ENCODE measurements around the gene TRMT1. TPM values are rescaled to one million over a fixed set of nuclear protein-coding genes. Genes with fewer than 3 reads are reported as not detected.
A peak's percentile ranks its signal among the peaks of the same experiment; 100 is the strongest.

Gene TRMT1
- total RNA-seq, 1 experiment from 2014 or later = 172 TPM

DNA sequence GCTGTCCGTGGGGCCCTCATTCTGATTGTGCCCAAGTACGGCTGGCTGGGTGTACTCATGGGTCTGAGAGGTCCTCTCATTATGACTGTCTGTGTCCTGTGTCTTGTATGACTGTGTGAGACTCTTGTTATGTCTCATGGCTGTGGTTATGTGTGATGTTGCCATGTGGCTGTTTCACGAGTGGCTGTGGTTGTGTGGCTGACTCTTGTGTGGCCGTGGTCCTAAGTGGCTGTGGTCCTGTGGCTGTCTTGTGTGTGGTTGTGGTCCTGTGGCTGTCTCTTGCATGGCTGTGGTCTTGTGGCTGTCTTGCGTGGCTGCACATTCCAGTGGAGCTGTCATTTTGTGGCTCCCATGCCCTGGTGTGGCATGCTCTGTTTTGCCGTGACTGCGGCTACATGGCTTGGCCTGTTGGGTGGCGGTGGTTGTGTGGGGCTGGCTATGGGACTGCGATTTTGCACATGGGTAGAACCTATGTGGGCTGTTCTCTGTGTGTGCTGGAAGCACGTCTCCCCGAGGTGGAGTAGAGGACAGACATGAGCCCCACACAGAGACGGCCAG, 16.4 kb downstream of the TRMT1 start:
- Histone ChIP-seq H3K27me3 (no peaks in the 10 kb centered on the region), H3K36me3 (peaks cover 66% of the 10 kb centered on the region), H3K9me3 (no peaks in the 10 kb centered on the region), H3K4me3 (no peak overlapping the region)
- no peak for DNase-seq

DNA sequence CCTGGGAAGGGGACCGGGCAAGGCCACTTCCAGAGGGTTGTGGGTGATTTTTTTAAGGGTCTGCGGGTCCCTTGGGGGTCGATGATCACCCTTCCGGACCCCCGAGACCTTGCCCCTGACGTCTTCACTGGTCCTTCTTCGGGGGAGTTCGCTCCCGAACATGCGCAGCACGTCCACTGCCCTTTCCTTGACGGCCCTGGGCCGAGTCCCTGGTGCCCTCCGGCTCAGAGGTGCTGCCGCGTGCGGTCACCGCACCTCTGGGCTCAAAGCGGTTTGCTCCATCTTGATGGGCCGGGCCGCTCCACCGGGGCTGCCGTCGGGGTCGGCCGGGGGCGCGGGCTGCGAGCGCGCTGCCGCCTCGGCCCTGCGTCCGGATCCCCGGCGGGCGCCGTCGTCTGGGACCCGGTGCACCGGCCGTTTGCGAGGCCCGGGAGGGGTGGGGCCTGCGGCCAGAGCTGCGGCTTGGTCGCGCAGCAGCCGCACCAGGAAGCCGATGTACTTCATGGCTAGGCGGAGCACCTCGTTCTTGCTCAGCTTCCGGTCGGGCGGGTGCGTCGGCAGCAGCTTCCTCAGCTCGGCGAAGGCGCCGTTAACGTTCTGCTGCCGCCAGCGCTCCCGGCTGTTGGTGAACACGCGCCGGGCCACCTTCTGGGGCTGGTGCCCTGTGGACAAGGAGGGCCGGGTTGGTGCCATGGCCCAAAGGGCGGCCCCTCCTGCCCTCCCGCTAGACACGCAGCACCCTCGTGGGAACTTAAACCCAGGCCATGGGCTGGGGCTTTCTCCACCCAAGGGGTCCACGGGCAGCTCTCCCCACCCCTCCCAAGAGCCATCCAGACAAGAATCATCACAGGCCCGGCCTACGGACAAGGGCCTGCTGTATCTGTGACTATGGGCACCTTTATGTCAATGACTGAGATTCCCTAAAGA, 17.2 kb downstream of the TRMT1 start:
- Histone ChIP-seq H3K9me3 (no peaks in the 10 kb centered on the region), H3K27me3 (no peaks in the 10 kb centered on the region), H3K36me3 (peaks cover 66% of the 10 kb centered on the region), H3K4me3 (no peak overlapping the region)
- DNase-seq = no peak

DNA sequence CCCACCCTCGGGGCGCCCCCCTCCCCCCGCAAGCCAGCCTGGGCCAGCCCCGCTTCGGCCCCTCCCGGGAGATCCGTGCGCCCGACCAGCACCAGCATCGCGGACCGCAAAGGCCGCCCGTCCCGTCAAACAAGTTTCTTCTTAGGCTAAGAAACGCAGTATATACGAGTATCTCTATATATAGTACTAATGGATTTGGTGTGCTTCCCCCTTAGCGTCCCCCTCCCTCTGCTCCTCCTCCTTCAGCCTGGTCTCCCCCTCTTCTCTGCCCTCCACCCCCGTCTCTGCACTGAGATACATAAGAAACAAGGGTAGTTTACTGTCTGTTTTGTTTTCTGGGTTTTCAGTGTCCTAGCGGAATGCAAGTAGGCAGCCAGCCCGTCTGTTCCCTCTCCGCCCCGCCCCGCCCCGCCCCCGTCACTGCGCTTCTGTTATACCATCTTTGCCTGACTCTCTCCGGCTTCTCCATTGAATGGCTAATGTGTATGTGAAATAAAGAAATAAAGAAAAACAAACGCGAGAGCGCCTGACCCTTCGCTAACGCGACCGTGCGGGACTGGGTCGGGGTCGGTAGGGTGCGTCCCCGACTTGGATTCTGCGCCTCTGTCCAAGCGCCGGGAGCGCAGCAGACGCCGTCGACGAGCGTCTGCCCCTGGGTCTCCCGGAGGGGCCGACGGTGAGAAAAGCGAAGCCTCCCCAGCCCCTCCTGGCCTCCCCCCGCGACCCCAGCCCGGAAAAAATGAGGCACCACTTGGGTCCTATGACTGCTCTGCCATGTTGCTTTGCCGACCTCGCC, 18.1 kb downstream of the TRMT1 start:
- no peak for DNase-seq
- H3K27me3 ChIP-seq = no peaks in the 10 kb centered on the region
- H3K4me3 ChIP-seq = no peak overlapping the region

DNA sequence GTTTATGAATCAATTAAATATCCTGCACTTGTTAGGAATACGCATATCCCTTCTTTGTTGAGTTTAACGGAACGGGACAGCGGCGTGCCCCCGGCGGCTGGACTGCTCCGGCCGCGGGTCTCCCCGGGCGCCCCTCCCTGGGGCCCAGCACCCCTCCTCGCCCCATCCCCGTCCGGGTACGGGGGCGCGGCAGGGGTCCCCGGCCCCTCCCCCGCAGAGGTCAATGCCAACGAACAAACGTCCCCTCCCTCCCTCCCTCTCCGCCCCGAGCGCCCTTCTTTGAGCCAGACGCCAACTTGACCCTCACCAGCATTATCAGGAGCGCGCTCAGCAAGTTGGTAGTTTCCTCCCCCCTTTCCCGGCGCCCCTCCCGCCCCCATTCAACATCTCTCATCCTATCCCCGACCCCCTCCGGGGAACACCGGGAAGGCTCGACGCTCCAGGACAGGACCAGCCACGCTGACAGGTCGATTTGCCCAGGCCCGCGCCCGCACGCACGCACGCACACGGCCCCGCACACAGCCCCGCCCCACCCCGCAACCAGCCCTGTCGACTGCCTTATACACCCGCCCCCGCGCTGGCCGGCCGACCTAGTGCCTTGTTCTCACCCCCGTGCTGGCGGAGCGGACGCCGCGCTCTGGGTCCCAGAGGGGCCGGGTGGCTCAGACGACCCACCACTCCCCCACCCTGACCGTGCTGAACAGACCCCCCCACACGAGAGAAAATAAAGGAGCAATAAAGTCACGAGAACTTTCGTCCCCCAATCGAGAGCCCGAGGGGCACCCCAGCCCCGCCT, 18.9 kb downstream of the TRMT1 start:
- no peaks in the 10 kb centered on the region for H3K27me3 ChIP-seq
- peaks cover 72% of the 10 kb centered on the region for H3K36me3 ChIP-seq
- H3K9me3 ChIP-seq = no peaks in the 10 kb centered on the region
- H3K4me3 ChIP-seq = no peak overlapping the region
- DNase-seq = no peak

More for the DNA sequence above, 18.1 kb downstream of the TRMT1 start:
- no peaks in the 10 kb centered on the region for H3K9me3 ChIP-seq
- H3K36me3 ChIP-seq = peaks cover 69% of the 10 kb centered on the region

DNA sequence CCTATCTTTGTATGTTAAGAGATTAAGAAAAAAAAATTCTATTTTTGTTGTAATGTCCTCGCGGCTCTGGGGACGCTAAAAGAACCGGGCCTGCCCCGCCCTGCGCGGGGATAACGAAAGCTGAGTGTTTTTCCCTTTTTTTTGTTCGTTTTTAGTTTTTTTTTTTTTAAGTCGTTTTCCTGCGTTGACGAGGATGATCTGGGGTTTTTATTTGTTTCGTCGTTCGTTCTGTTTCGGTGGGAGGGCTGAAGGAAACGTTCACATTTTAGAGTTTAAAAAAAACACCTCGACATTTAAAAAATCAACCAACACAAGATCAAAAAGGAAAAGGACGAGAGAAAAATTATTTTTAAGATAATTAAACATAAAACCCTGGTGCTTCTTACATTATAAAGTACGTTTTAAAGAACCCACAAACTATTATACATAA, 19.5 kb downstream of the TRMT1 start:
- no peaks in the 10 kb centered on the region for H3K27me3 ChIP-seq
- H3K36me3 ChIP-seq = peaks cover 74% of the 10 kb centered on the region
- DNase-seq = no peak
- no peaks in the 10 kb centered on the region for H3K9me3 ChIP-seq
- no peak overlapping the region for H3K4me3 ChIP-seq

DNA sequence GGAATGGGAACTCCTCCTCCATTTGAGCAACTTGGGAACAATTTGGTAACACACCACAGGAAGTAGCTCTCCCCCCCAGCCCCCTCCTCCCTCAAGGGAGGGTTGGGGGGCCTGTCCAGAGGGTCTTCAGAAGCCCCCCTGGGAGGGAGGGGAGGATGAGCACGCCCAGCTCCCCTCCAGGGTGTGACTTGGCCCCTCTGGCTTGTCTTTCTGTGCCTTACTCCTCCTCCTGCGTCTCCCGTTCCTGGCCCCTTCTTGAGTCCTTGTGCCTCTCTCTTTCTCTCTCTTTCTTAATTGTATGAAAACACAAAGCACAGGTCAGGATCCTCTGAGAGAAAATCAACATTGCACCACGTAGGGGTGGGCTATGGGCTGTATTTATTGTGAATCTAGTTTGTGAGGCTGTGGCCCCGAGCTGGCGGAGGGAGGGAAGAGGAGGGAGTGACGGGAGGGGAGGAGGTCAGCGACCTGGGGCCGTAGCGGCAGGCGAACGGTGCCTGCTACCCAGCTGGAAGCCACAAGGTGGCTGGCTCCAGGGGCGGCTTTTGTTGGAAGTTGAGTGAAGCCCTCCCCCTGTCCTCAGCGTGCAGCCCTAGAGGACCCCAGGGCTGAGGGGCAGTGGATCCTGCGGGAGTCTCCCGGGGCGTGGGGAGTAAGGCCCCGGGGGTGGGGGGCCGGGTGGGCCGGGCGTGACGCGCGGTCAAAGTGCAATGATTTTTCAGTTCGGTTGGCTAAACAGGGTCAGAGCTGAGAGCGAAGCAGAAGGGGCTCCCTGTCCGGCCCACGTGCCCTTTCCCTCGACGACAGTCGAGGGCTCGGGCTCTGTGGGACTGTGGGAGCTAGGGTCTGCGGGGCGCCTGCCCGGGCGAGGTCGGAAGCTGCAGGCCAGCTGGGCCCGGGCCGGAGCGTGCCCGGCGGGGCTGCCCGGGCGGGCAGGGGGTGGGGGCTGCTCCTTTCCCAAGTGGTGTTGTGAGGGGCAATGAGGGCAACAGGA, 20.3 kb downstream of the TRMT1 start:
- no peaks in the 10 kb centered on the region for H3K9me3 ChIP-seq
- no peak for DNase-seq
- H3K4me3 ChIP-seq = no peak overlapping the region

DNA sequence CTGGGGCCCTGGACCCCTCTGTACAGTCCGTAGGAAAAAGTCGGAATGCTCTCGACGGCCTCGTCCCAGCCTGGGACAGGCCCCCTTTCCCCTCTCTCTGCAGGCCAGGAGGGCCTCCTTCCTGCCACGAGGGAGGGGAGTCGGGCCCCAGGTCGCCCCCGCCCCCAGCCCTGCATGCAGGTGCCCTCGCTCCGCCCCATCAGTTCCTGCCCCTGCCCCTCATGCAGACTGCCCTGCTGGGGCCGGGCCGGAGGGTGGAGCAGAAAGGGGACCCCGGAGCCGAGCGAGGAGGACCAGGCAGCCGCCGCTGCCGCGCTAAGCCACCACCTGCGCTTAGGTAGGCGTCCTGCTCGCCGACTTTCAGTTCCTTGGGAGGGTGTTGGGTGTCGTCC, 21.2 kb downstream of the TRMT1 start:
- Histone ChIP-seq H3K36me3 (peaks cover 76% of the 10 kb centered on the region), H3K9me3 (no peaks in the 10 kb centered on the region), H3K27me3 (no peaks in the 10 kb centered on the region), H3K4me3 (no peak overlapping the region)
- no peak for DNase-seq

More for the DNA sequence above, 20.3 kb downstream of the TRMT1 start:
- no peaks in the 10 kb centered on the region for H3K27me3 ChIP-seq
- H3K36me3 ChIP-seq = peaks cover 73% of the 10 kb centered on the region

DNA sequence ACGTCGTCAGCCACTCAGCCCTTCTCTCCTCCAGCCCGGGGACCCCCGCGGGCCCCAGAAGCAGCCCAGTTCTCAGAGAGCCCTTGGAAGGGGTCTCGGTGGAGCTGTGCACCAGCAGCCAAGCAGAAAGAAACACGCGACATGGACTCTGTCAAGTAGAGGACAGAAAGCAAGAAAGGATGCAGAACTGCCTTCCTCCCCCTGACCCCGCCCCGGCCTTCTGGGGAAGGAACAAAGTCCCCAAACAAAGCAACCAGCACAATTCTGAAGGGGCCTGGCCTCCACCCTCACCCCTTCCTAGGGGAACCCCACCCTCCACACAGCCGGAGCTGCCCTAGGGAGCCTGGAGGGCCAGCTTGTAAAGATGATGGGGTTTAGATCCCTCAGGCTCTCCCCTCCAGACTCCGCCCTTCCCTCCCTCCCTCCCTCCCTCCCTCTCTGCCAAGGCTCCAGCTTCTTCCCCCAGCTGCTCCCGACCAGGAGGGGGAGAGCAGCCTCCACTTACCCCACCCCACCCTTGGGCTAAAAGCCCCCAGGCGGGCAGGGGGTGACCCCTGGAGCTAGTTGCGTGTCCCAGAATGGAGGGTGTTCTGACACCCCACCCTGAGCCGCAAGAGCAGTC, 21.7 kb downstream of the TRMT1 start:
- H3K27me3 ChIP-seq = no peaks in the 10 kb centered on the region
- no peak for DNase-seq
- H3K36me3 ChIP-seq = peaks cover 80% of the 10 kb centered on the region
- no peak overlapping the region for H3K4me3 ChIP-seq
- H3K9me3 ChIP-seq = no peaks in the 10 kb centered on the region

DNA sequence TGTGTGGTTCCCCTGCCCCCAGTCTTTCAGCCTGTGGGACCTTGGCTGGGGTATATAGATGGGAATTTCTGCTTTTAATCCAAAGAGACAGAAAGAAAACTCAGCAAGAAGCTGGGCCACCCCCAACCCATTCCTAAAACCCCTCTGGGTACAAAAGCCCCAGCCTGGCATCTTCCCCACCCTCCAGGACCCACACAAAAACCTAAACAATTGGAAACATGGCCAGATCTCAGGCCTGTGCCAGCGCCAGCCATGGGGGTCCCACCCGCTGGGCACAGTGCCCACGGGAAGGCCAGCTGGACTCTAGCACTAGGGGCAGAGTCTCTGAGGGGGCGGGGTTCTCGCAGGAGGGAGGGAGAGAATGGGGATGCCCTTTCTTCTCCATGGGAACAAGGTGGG, 22.4 kb downstream of the TRMT1 start:
- DNase-seq = no peak
- H3K4me3 ChIP-seq = no peak overlapping the region
- peaks cover 82% of the 10 kb centered on the region for H3K36me3 ChIP-seq
- H3K27me3 ChIP-seq = no peaks in the 10 kb centered on the region
- no peaks in the 10 kb centered on the region for H3K9me3 ChIP-seq

DNA sequence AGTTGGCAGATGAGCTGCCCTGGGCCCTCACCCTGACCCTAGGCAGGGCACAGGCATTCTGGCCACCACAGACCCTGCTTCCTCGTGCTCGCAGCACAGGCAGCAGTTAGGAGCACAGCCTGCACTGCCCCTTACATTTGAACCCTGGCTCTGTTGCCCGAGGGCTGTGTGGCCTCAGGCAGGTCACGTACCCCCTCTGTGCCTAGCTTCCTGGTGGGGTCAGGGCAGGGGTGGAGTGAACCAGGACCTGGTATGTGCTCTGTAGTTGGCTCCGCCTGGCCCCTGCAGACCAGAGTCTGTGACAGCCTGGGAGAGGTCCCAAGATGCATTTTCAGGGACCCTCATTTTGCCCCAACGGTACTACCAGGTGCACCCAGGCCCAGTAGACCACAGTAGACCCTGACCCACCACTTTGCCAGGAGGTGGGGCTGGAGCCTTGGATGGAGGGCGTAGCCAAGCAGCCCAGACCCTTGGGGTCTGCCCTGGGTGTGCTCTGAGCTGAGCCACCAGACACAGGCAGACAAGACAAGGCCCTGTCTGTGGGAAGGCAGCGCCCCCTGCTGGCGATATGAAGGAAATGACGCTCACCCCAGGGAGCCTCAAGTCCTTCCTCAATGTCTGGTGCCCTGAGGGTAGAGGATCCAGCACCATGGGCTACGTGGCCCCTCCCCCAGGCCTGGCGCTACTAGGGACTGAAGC, 23.0 kb downstream of the TRMT1 start:
- no peak overlapping the region for H3K4me3 ChIP-seq
- DNase-seq = peak; percentile 76
- H3K27me3 ChIP-seq = no peaks in the 10 kb centered on the region
- H3K36me3 ChIP-seq = peaks cover 82% of the 10 kb centered on the region
- no peaks in the 10 kb centered on the region for H3K9me3 ChIP-seq

DNA sequence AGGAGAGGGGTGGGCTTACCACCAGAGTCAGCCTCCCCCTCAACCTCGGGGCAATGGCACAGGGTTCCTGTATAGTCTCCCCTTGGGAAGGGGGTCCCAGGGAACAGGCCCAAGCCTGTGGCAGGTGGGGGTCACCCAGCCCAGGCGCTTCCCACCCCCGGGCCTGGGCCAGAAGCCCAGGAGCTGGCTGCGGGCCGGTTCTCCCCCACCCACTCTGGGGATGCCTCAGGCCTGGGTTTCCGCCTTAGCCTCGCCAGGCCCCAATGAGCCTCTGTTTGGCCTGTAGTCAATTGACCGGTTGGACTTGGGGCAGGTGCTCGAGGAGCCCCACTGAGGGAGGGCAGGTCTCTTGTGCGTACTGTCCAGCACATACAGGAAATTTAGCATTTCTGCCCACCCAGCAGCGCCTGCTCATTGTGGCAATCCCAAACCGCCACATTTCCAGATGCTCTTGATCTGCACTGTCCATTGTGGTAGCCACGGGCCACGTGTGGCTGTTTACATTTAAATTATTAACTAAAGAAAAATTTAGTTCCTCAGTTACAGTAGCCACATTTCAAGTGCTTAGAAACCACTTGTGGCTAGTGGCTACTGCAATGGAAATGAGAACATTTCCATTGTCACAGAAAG, 23.8 kb downstream of the TRMT1 start:
- H3K9me3 ChIP-seq = no peaks in the 10 kb centered on the region
- no peaks in the 10 kb centered on the region for H3K27me3 ChIP-seq
- no peak overlapping the region for H3K4me3 ChIP-seq
- no peak for DNase-seq
- peaks cover 82% of the 10 kb centered on the region for H3K36me3 ChIP-seq

DNA sequence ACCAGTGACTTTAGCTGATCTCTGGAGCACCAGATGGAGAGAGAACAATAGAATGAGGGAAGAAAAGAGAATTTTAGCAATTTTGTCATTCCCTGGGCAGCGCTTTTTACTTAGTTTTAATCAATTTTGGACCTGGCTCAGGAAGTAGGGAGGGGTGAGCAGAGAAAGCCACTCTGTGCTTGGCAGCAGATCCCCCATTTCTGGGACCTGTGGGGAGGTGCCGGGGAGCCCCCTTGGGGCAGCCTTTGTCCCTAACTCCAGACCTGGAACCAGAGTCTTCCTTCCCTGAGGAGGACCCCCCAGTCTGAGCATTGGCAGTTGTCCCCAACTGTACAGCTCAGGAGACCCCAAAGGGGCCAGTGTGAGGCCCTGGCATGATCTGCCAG, 24.4 kb downstream of the TRMT1 start:
- Histone ChIP-seq H3K9me3 (no peaks in the 10 kb centered on the region), H3K36me3 (peaks cover 84% of the 10 kb centered on the region), H3K4me3 (no peak overlapping the region), H3K27me3 (no peaks in the 10 kb centered on the region)
- no peak for DNase-seq

DNA sequence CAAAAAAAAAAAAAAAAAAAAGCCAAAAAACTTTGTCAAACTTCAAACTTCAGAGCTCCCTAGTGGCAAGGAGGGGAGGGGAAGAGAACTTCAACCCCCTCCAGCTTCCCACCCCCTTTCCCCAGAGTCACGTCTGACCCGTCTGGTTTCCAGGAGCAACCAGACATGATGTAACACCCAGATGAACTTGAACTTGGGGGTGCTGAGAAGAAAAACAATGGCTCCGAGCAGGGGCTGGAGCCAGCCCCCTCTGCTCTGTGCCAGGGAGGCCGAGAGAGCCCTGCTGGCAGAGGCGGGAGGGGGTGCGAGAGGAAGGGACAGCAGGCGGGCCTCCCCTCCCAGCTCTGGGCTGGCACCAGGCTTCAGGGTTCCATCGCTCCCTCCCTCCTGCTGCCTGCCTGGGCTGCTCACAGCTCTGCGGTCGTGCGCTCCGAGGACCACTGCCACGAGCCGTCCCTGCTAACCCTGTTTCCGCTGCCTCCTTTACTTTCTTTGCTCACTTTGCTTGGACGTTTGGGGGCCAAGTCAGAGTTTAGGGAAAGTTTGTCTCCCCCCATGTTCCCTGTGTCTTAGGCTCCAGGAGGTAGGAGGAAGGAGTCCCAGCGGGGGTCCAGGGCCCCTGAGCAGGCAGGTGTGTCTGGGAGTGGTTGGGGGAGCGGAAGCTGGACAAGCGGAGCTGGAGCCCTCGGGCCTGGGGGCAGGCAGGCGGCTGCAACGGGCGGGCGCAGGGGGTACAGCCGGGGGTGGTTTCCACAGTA, 25.0 kb downstream of the TRMT1 start:
- Histone ChIP-seq H3K36me3 (peaks cover 90% of the 10 kb centered on the region), H3K9me3 (no peaks in the 10 kb centered on the region), H3K27me3 (no peaks in the 10 kb centered on the region), H3K4me3 (no peak overlapping the region)
- no peak for DNase-seq

All from MG63 (cell line).